GM18519 (cell line): ENCODE measurements around the gene ABCG2.

Source experiments
- ATAC-seq: cut with Tn5 transposase; IDR thresholded peaks from one replicate; pipeline ENCODE4 v1.9.1; 2021; ENCODE audit warnings: mild to moderate bottlenecking, moderate library complexity; ENCODE audit not compliant: unreplicated experiment, low FRiP score

The ABCG2 gene

DNA sequence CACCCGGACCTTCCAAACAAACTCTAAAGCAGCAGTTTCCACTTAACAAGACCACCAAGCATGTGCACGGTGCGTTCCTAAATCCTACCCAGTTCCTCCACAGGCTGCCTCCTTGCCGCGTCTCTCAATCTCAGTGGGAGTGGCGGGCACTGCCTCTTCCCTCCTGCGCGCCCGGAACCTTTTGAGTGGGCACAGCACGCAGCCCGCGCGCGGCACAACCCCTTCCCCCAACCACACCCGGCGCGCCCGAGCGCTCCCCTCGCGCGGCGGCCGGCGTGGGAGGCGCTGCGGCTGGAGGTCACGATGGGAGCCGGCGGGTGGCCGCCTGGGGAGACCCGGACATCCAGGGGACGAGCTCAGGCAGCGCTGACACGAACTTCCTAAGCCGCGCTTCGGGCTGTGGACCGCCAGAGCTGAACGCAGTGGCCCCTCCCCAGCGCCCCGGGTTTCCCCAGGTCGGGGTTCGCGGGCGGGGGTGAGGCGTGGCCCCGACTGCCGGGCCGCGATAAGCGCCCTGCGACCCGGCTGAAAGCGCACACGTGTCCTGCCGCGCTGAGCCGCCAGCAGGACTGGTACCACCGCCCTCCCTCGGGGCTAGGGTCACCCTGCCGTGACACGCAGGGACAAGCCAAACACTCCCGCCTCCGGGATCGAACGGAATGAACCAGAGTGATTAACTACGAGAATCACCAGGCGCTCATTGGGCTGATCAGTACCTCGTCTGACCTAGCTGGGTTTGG lies at the start of gene ABCG2:
Gene ABCG2, minus strand, starts transcription at position 151 of the 740 bp plus-strand sequence. CDS start 18,644 bp downstream, outside the sequence.
- peak; percentile 48 for ATAC-seq

DNA sequence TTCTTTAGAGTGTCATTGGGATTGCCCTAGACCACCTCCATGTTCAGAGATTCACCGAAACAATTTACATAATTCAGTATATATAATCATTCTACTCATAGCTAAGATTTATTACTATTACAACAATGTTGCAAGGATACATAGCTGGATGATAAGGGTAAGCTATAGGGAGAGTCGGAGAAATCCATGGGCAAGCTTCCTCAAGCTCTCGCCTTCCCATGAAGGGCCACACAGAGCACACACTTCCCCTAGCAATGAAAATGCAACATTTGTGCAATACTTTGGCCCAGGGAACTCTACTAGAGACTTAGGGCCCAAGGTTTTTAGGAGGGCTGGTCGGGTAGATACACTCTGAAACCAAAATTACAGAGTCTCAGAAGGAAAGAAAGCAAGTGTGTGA lies 49.7 kb upstream of the ABCG2 start:
- ATAC-seq = no peak

DNA sequence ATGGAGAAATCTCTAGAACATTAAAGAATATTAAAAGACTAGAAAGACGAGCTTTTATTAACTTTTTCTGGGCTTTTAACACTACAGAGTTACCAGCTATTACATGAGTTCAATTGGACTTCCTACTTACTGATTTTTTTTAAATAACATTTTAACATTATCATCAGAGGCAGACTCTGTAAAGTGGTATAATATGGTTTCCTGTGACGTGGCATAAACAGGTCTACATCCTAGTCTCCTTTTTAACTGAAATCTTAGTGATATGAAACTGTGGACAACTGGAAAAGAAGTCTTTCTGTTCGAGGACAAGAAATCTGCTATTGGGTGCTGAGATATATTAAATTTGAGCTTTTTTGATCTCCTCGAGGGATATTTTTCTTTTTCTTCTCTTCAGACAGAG lies 48.7 kb upstream of the ABCG2 start:
- no peak for ATAC-seq

- no peak for ATAC-seq
These were observed 46.4 kb upstream of the ABCG2 start for GRCh38 chr4:88204882-88205281.

GRCh38 chr4:88202443-88202842 lies 44.0 kb upstream of the ABCG2 start:
- no peak for ATAC-seq

- no peak for ATAC-seq
These were observed 41.7 kb upstream of the ABCG2 start for GRCh38 chr4:88200186-88200585.

GRCh38 chr4:88196523-88197185 lies 38.2 kb upstream of the ABCG2 start:
- no peak for ATAC-seq

DNA sequence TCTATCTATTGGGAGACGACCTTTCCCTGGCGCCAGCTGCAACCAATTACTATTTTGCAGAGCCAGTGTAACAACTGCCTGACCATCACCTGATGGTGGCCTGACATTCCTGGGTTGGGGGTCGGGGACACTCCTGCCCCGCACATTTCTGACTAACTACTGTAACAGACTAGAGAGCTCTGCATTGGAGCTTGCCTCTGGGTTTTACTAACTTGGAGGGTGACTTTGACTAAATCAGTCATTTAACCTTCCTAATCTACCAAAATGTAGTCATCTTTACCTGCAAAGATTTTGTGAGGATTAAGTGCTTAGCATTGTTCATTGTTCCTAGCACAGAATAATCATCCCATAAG lies 37.5 kb upstream of the ABCG2 start:
- no peak for ATAC-seq

DNA sequence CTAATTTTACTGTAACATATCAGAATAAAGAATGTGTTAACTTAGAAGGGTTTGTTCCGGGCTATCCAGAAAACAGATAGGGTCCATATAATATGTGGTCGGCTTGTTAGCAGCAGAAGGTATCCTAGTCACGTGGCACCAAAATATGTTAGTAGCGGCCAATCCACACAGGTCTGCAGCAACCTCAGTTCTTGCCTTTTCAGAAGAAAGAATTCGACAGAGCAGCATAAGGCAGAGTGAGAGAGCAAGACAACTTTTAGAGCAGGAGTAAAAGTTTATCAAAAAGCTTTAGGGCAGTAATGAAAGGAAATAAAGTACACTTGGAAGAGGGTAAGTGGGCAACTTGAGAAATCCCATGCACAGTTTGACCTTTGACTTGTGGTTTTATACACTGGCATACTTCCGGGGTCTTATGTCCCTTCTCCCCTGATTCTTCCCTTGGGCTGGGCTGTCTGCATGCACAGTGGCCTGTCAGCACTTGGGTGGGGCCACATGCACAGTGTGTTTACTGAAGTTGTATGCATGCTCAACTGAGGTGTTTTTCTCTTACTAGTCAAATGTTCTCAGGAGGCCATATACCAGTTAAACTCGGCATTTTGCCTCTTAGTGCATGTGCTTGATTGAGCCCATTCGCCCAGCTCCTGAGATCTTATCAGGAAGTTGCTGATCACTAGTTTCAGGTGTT lies 37.0 kb upstream of the ABCG2 start:
- ATAC-seq = no peak

DNA sequence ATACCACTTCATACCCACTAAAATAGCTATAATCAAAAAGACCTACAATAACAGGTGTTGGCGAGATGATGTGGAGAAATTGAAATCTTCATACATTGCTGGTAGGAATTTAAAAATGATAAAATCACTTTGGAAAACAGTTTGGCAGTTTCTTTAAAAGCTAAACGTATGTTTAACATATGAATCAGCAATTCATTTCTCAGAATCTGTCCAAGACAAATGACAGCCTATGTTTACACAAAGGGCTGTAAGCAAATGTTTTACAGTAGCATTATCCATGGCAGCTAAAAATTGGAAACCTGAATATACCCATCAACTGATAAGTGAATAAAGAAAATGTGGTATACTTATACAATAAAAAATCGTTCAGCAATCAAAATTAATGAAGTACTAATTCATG lies 33.0 kb upstream of the ABCG2 start:
- ATAC-seq = no peak

DNA sequence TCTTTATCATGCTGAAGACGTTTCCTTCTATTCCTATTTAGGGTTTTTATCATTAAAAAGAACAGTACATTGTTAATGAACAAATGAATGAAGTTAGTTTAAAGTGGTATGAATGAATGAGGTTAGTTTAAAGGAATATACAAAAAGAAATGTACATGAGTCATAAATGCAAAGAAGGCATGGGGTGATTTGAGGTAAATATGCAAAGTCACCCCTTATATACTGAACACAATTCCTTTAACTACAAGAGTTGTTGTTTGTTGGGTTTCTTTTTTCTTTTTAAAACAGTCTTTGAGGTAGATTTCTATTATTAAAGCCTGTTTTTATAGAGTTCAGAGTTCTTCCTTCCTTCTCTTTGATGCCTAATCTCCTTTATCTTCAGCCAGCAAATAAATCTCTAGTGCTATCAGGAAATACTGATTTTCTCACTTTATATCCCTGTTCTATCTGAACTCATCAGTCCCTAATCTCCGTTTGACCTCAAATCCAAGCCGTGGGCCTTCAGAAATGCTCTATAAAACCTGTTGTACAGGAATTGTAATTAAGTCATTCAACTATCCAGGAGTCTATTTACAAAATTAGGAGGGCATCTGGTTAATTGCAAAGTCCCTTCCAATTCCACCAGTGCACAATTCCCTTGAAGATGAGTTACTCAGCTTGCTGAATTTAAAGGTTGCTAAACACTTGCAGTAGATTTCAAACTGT lies 31.6 kb upstream of the ABCG2 start:
- no peak for ATAC-seq

DNA sequence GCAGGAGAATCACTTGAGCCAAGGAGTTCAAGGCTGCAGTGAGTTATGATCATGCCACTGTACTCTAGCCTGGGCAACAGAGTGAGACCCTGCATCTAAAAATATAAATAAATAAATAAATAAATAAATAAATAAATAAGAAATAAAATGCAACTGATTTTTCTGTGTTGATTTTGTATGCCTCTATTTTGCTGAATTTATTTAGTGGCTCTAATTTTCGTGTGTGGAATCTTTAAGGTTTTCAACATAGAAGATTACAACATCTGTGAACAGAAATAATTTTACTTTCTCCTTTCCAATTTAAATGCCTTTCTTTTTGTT lies 30.9 kb upstream of the ABCG2 start:
- ATAC-seq = no peak

- no peak for ATAC-seq
These were observed 30.4 kb upstream of the ABCG2 start for GRCh38 chr4:88188738-88189417.

- ATAC-seq = no peak
These were observed 29.3 kb upstream of the ABCG2 start for GRCh38 chr4:88187766-88188165.

- no peak for ATAC-seq
These were observed 27.5 kb upstream of the ABCG2 start for GRCh38 chr4:88185906-88186305.

DNA sequence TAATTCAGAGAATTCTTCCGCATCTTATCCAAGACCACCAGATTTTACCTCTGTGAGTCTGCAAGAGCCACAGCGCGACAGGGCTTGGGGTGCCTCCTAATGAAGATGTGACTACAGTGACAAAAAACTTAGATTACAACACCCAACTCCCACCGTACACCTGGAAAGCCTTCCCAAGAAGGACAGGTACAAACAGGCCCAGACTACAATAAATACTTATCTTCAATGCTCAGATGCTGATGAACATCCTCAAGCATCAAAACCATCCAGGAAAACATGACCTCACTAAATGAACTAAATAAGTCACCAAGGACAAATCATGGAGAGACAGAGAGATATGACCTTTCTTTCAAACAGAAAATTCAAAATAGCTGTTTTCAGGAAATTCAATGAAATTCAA lies 20.8 kb upstream of the ABCG2 start:
- no peak for ATAC-seq

- no peak for ATAC-seq
These were observed 20.3 kb upstream of the ABCG2 start for GRCh38 chr4:88178626-88179231.

DNA sequence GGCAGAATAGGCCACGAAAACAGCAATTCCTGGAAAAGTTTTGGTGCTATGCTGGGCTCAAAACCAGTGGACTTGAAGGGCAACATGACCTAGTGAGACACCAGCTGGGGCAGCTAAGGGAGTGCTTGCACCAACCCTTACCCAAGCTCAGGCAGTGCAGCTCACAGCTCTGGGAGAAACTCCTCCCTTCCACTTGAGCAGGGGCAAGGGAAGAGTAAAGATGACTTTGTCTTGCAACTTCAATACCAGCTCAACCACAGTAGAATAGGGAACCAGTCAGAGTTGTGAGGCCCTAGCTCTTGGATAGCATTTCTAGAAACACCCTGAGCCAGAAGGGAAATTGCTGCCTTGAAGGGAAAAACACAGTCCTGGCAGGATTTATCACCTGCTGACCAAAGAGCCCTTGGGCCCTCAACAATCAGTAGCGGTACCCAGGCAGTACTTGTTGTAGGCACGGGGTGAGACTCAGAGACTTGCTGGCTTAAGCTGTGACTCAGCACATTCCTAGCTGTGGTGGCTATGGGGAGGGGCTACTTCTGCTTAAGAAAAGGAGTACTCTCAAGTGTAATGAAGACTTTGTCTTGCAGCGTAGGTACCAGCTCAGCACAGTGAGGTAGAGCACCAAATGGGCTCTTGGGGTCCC lies 19.7 kb upstream of the ABCG2 start:
- ATAC-seq = no peak

- no peak for ATAC-seq
These were observed 14.5 kb upstream of the ABCG2 start for GRCh38 chr4:88172987-88173386.

- ATAC-seq = no peak
These were observed 12.8 kb upstream of the ABCG2 start for GRCh38 chr4:88171206-88171605.
